Stimulated activated memory B cell treated with anti-CD40 and anti-IgM and Interleukin-4, amounts not matched to agents 10 μg/mL and 1 μg/mL and 100 μg/mL, for 72 hours (primary cell): Measurements from ENCODE around the gene SEMA5A.

Experiments used
- ATAC-seq: fragments of 150-1000 bp; cut with Tn5 transposase; 2 replicates; pipeline ENCODE4 v1.10.0; 2021
- H3K27ac Mint-ChIP-seq: one replicate; pipeline ENCODE4 v1.8.0; 2022; ENCODE audit warnings: mild to moderate bottlenecking, mixed read lengths
- H3K27me3 Mint-ChIP-seq: one replicate; pipeline ENCODE4 v1.8.0; 2022; ENCODE audit warnings: mixed read lengths
- H3K36me3 Mint-ChIP-seq: one replicate; pipeline ENCODE4 v1.8.0; 2022; ENCODE audit warnings: mixed read lengths
- H3K4me1 Mint-ChIP-seq: one replicate; pipeline ENCODE4 v1.8.0; 2022; ENCODE audit warnings: mixed read lengths
- H3K4me3 Mint-ChIP-seq: one replicate; pipeline ENCODE4 v1.8.0; 2022; ENCODE audit warnings: mild to moderate bottlenecking, moderate library complexity, mixed read lengths
- H3K9me3 Mint-ChIP-seq: one replicate; pipeline ENCODE4 v1.8.0; 2022; ENCODE audit warnings: mixed read lengths

Gene SEMA5A

DNA sequence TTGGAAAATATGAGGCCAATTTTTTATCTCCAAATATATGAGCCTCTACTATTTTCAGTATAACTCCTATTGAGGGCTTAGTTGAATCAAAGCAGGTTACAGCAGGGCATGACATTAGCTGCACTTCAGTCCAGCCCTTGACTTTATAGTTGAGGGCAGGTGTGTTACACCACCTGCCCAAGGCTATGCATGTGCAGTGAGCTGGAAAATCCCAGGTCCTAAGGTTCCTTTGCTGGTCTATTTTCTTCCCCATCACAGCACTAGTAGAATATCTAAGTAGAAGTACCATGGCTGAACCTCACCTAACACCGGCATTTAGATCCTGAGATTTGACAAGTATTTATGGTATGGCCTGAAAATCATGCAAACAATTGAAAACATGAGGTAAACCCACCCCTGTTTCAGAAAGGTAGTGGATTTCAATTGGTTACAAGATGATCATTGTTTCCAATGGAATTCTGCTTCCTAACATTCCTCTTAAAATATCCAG is 201.1 kb downstream of the SEMA5A start:
- no peak for ATAC-seq
- Mint-ChIP-seq H3K4me1 (no peaks in the 10 kb centered on the region), H3K27ac (no peak overlapping the region), H3K4me3 (no peak overlapping the region), H3K27me3 (no peaks in the 10 kb centered on the region), H3K9me3 (no peaks in the 10 kb centered on the region), H3K36me3 (no peaks in the 10 kb centered on the region)

DNA sequence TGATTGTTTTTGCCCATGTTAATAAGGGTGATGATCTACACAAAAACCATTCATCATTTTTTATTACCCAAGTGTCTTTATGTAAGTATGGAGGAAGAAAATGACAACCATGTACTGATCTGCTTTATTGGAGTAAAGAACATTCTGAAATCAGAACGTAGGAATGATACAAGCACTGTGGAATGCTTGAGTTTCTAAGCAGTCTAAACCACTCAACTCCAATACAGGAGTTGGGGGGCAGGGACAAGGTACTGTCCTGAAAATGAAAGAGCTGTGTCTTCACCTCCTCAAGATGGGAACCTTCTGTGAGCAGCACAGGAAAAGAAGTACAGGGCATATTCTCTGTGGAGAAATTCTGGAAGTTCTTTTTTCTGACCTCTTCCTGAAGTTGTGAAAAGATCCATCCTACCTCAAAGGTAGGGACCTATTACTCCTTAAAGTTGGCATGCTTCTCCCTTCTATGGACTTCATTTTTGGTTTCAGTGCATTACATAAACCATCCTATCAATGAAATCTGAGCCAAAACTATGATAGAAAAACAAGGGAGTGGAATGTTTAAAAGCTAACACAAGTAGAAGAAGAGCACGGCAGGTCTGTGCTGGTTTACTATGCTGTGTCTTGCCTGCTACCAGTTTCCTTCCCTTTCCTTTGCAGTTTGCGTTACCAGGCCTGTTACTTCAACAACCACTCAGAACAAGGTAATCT is 202.6 kb downstream of the SEMA5A start:
- Mint-ChIP-seq H3K4me3 (no peak overlapping the region), H3K27ac (no peak overlapping the region), H3K36me3 (no peaks in the 10 kb centered on the region), H3K9me3 (peaks cover 7% of the 10 kb centered on the region), H3K4me1 (no peaks in the 10 kb centered on the region), H3K27me3 (no peaks in the 10 kb centered on the region)
- no peak for ATAC-seq

DNA sequence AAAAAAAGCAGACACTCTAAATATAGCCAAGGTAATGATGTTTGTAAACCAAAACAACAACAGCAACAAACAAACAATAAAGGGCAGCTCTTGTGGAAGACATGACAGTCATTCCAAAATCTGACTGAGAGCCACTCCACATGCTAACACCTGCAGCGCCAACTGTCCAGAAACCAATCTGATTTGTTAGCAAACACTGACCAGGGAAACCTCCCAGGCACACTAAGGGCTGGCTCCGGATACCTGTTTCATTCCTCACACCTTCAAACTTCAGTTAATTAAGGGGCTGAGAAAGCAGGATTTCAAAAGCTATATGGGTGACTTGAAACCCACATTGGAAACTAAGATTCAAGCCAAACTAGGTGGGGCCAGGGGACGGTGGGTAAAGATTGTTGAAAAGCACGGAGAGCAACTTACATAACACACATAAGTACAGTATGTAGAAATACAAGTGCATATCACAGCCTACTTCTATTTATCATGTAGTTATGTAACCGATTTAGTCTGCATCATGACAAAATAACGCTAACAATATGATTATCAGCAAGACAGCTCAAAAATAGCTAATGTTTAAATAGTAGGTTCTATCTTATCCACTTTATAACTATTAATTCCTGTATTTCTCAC is 203.6 kb downstream of the SEMA5A start:
- ATAC-seq: no peak
- Mint-ChIP-seq H3K4me1 (no peaks in the 10 kb centered on the region), H3K27ac (no peak overlapping the region), H3K9me3 (peaks cover 7% of the 10 kb centered on the region), H3K4me3 (no peak overlapping the region), H3K27me3 (no peaks in the 10 kb centered on the region), H3K36me3 (no peaks in the 10 kb centered on the region)

DNA sequence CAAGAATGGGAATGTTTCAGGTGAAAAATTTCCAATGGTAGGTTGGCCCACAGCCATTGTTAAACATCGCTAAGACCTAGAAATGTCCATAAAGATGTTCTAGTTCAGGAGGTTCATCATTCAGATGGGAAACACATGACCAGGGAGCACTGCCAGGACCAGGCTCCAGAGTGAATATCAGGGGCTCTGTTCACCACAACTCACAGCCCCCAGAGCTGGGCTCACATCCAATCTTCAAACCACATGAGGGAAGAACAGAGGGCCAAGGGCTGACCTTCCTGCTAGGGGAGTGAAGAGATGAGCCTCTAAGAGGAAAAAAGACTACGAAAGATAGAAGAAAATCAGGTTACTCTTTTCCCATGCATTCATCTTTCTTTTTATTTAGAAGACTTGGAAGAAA is 205.8 kb downstream of the SEMA5A start:
- H3K4me3 Mint-ChIP-seq: no peak overlapping the region
- no peaks in the 10 kb centered on the region for H3K4me1 Mint-ChIP-seq
- peaks cover 7% of the 10 kb centered on the region for H3K9me3 Mint-ChIP-seq
- no peaks in the 10 kb centered on the region for H3K27me3 Mint-ChIP-seq
- no peak for ATAC-seq
- no peaks in the 10 kb centered on the region for H3K36me3 Mint-ChIP-seq
- H3K27ac Mint-ChIP-seq: no peak overlapping the region

DNA sequence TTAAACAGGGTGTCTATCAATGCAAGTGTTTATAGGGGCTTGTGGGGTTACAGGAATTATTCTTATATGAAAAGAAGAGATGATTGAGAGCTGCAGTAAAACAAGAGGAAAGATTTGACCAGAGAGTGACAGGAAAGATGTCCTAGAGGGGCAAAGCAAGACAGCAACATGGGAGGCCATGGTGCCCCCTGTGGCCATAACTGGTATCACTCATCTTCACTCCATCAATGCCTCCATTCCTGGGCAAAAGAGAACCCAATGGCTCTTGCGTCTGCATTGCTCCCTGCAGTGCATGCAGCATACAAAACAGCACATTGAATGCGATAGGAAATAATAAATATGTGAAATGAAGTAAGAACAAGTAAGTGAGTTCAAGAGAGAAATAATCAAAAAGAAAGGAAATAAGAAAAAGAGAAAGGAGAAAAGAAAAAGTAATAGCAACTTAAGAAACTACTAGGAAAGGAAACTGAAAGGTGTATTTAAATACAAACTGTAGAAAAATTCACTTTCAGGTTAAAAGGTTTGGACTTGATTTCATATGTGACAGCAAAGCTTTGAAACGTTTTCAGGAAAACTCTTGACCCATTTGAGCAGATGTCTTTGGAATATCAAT is 206.6 kb downstream of the SEMA5A start:
- Mint-ChIP-seq H3K27me3 (no peaks in the 10 kb centered on the region), H3K27ac (no peak overlapping the region), H3K4me3 (no peak overlapping the region), H3K9me3 (peaks cover 7% of the 10 kb centered on the region), H3K4me1 (no peaks in the 10 kb centered on the region), H3K36me3 (no peaks in the 10 kb centered on the region)
- ATAC-seq: no peak

DNA sequence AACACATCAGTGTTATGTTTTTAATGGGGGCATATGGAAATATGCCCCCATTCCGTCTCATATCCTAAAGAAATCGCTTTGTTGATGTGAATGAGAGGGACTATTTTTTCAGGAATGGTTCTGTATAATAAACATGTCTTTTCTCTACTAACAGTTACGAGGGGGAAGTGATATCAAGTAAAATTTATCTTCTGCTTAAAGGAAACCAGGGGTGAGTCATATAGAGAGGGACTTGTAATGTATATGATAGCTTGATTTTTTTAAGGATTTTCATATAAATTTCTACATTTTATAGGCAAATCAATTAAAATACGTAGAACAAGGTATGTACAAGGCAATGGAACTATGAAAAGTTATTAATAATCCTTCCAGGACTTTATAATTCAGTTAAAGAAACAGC is 207.1 kb downstream of the SEMA5A start:
- Mint-ChIP-seq H3K9me3 (peaks cover 7% of the 10 kb centered on the region), H3K4me3 (no peak overlapping the region), H3K4me1 (no peaks in the 10 kb centered on the region), H3K36me3 (no peaks in the 10 kb centered on the region), H3K27ac (no peak overlapping the region), H3K27me3 (no peaks in the 10 kb centered on the region)
- ATAC-seq: no peak

DNA sequence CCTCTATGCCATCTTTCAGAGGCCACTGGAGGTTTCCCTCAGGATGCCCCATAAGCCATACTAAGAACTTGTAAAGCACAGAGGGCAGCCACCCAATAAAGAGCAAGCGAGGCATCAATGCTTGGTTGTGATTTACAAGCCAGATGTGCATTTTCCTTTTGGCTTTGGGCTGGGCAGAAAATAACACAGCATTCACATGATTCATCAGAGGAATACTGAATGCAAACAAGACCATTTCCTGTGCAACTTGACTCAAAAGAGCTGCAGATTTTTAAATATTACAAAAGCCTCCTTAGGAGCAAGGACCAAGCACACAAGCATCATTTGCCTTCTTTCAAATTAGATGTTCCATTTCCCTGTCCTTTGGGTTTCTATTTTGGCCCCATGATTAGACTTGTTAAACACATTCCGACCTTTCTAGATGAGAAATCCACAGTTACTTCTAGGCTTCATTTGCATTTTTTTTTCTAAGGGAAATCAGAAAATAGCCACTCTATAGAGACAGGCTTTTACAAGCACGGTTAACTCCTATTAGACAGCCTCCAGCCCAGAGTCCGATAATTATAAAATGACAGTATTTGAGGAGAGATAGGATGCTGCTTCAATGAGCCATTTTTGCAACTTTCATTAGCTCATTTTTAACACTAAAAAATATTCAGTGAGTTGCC is 207.8 kb downstream of the SEMA5A start:
- Mint-ChIP-seq H3K4me1 (no peaks in the 10 kb centered on the region), H3K27me3 (no peaks in the 10 kb centered on the region), H3K9me3 (peaks cover 7% of the 10 kb centered on the region), H3K27ac (no peak overlapping the region), H3K4me3 (no peak overlapping the region), H3K36me3 (no peaks in the 10 kb centered on the region)
- ATAC-seq: no peak

DNA sequence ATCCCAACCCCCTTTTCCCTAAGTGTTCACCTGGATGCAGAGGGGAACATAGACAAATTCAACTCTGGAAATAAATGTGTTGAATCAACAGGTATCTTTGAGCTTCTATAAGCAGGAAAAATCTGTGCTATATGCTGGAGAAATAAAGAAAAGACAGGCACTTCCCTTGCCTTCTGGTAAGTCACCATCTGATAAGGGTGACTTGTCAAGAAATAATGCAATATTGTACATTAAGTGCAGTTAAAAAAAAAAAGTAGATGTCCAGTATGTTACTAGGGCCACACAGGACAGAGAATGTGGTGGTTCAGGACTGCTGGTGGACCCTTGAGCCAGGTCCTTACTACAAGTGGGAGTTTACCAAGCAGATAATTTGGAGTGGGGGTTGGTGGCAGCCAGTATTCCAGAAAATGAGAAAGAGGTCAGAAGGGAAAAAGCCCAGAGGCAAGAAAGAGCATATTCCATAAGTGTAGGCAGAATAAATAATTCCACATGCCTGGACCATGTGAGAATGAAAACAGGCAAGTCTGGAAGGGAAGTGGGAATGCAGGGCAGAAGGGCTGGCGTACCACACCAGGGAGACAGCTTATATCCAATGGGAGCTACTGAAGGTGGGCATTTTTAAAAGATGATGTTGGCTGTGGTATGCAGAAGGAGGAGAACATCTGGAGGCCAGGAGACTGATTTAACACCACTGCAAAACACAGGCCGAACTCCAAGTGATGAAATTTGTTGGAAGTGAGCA is 209.9 kb downstream of the SEMA5A start:
- H3K4me1 Mint-ChIP-seq: no peaks in the 10 kb centered on the region
- H3K9me3 Mint-ChIP-seq: peaks cover 7% of the 10 kb centered on the region
- no peak overlapping the region for H3K27ac Mint-ChIP-seq
- H3K4me3 Mint-ChIP-seq: no peak overlapping the region
- no peak for ATAC-seq
- no peaks in the 10 kb centered on the region for H3K36me3 Mint-ChIP-seq
- H3K27me3 Mint-ChIP-seq: no peaks in the 10 kb centered on the region

DNA sequence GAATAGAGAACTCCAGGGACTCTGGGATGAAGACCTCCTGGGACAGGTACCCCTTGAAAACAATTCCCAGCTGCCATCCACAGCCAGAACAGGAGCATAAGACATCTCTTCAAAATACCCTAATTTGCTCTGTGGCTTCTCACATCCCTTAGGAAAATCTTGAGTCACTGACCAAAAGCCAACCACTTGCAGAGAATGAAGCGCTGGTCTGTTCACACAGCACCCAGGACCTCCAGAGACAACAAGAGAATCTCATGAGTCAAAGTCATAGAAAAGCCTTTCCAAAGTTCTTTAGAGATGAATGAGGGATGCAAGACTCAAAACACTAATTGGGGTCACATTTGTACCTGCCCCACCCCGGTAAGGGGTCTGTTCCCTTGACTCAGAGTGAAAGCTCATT is 210.6 kb downstream of the SEMA5A start:
- H3K9me3 Mint-ChIP-seq: peaks cover 7% of the 10 kb centered on the region
- H3K27ac Mint-ChIP-seq: no peak overlapping the region
- H3K4me3 Mint-ChIP-seq: no peak overlapping the region

DNA sequence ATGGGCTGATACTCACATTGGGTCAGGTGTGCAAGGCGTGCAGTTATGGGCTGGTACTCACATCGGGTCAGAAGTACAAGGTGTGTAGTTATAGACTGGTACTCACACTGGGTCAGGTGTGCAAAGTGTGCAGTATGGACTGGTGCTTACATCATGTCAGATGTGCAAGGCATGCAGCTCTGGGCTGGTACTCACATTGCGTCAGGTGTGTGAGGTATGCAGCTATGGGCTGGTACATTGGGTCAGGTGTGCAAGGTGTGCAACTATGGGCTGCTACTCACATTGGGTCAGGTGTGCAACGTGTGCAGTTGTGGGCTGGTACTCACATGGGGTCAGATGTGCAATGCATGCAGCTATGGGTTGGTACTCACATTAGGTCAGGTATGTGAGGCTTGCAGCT is 213.8 kb downstream of the SEMA5A start:
- H3K9me3 Mint-ChIP-seq: peaks cover 3% of the 10 kb centered on the region
- H3K36me3 Mint-ChIP-seq: no peaks in the 10 kb centered on the region
- no peak overlapping the region for H3K4me3 Mint-ChIP-seq
- no peaks in the 10 kb centered on the region for H3K27me3 Mint-ChIP-seq
- H3K27ac Mint-ChIP-seq: no peak overlapping the region
- peak; percentile 32 for ATAC-seq
- no peaks in the 10 kb centered on the region for H3K4me1 Mint-ChIP-seq

More for the DNA sequence above, 210.6 kb downstream of the SEMA5A start:
- H3K27me3 Mint-ChIP-seq: no peaks in the 10 kb centered on the region
- H3K4me1 Mint-ChIP-seq: no peaks in the 10 kb centered on the region
- no peaks in the 10 kb centered on the region for H3K36me3 Mint-ChIP-seq
- no peak for ATAC-seq

DNA sequence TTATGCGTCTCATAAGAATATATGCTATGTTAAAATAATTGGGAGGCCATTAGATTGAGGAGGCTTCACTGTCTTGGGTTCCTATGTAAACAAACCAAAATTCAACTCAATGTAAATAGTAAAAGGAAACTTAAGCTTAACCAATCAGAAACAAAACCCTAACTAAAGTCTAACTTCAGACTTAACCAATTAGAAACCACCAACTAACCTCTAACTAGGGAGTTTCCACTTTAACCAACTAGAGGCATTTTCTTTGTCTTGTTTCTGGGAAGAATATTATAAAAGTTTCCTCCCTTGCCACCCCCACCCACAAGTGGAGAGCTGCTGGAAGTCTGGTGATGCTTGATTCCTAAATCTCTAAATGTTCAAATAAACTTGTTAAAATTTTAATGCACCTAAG is 214.5 kb downstream of the SEMA5A start:
- Mint-ChIP-seq H3K4me3 (no peak overlapping the region), H3K27me3 (no peaks in the 10 kb centered on the region)
- no peak for ATAC-seq

DNA sequence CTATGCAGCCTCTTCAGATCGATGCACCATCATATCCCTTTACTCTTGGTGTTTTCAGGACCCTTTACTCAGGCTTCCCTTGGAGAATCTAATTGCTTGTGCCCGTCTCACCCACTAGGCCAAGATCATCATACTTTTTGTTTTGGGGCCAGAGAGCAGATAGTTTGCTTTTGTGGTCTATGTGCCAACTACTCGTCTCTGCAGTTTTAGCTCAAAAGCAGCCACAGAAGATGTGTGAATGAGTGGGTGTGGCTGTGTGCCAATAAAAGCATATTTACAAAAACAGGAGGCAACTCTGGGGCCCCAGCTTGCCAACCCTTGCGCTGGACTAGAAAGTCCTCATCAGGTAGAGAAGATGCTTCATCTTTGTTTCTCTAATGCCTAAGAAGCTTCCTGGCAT is 216.8 kb downstream of the SEMA5A start:
- no peaks in the 10 kb centered on the region for H3K36me3 Mint-ChIP-seq
- ATAC-seq: no peak
- no peaks in the 10 kb centered on the region for H3K4me1 Mint-ChIP-seq
- peaks cover 3% of the 10 kb centered on the region for H3K9me3 Mint-ChIP-seq
- no peaks in the 10 kb centered on the region for H3K27me3 Mint-ChIP-seq
- H3K4me3 Mint-ChIP-seq: no peak overlapping the region
- H3K27ac Mint-ChIP-seq: no peak overlapping the region

More for the DNA sequence above, 214.5 kb downstream of the SEMA5A start:
- H3K4me1 Mint-ChIP-seq: no peaks in the 10 kb centered on the region
- H3K9me3 Mint-ChIP-seq: peaks cover 3% of the 10 kb centered on the region
- H3K27ac Mint-ChIP-seq: no peak overlapping the region
- H3K36me3 Mint-ChIP-seq: no peaks in the 10 kb centered on the region

DNA sequence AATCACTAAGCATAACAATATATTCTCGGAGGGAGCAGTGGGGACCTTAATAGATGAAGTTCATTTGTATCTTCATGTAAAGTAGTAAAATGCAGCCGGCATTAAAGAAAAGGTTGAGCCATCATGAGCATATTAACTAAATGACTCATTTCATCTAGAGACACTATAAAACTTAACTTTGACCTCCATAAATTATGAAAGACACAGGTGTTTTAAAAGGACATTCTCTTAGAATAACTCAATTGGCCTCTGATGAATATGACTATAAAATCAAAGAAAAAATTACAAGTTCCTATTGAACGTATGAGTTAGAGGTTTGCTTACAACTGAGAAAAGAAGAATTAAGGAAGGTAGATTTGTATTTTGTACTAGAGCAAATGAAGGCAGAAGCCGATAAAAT is 220.3 kb downstream of the SEMA5A start:
- Mint-ChIP-seq H3K27ac (no peak overlapping the region), H3K4me1 (no peaks in the 10 kb centered on the region), H3K27me3 (no peaks in the 10 kb centered on the region), H3K4me3 (no peak overlapping the region), H3K36me3 (no peaks in the 10 kb centered on the region), H3K9me3 (peaks cover 5% of the 10 kb centered on the region)
- ATAC-seq: no peak

DNA sequence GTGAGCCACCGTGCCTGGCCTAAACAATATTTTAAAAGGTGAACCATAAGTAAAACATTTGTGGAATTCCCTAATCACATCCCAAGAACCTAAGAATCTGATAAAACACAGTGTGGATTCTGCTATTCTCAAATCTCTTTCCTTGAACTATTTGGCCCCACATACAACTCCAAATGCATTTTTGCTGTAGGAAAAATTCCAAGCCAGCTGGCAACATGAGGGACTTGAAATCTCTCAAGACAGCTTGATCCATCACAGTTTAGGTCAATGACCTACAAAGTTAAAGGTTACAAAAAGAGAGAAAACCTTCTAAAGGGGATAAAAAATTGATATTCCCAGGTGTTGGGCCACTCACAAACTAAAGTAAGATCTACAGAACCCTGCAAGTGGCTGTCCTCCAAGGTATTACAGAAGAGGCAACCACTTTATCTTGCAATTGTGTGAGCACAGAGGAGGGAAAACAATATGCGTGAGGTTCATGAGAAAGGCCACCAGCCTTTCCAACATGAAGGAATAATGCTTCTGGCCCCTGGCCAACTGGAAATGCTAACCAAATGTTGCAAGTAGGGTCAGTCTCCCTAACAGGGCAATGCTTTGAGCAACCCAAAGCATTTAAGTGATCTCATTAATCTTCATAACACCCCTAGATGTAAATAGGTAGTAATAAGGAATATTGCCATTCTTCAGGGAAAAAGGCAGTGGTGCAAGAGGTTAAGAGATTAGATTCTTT is 221.4 kb downstream of the SEMA5A start:
- Mint-ChIP-seq H3K36me3 (no peaks in the 10 kb centered on the region), H3K27me3 (no peaks in the 10 kb centered on the region), H3K4me3 (no peak overlapping the region), H3K4me1 (no peaks in the 10 kb centered on the region), H3K27ac (no peak overlapping the region), H3K9me3 (peaks cover 5% of the 10 kb centered on the region)
- ATAC-seq: no peak
